GM12878 (cell line): Measurements from ENCODE around the gene RORC. TPM values are rescaled to one million over a fixed set of nuclear protein-coding genes. Genes with fewer than 3 reads are reported as not detected.

Experiments
- ATAC-seq: fragments of 200-7000 bp; cut with Tn5 transposase; 3 replicates; pipeline ENCODE4 v1.9.1; 2020; ENCODE audit warnings: mild to moderate bottlenecking, moderate library complexity
- BruUV-seq: library from RNA; stranded (reverse); fragments of 400-500 nt; replicated peaks from 2 replicates; lab custom pipeline; 2021; lab: Mats Ljungman, UMichigan
- CTCF ChIA-PET: fragments of 300-600 bp; sonication (Branson Sonifier 250); formaldehyde crosslinking; extraction: SDS; loops from one replicate; lab custom pipeline; 2021; ENCODE audit warnings: inconsistent platforms; lab: Yijun Ruan, JAX
- POLR2A ChIA-PET: fragments of 350-600 bp; formaldehyde crosslinking; extraction: SDS; loops from one replicate; lab custom pipeline; 2021; ENCODE audit warnings: inconsistent platforms; lab: Charles Lee
- RAD21 ChIA-PET: fragments of 300-600 bp; sonication (Branson Sonifier 250); formaldehyde crosslinking; loops from one replicate; lab custom pipeline; 2023; ENCODE audit warnings: antibody characterized with exemption; ENCODE audit not compliant: unreplicated experiment; lab: Charles Lee
- SMC1A ChIA-PET: fragments of 300-600 bp; sonication (Branson Sonifier 250); formaldehyde crosslinking; loops from one replicate; lab custom pipeline; 2023; ENCODE audit not compliant: unreplicated experiment, uncharacterized antibody; lab: Charles Lee
- DNase-seq: peaks from one replicate; pipeline ENCODE4 v3.0.0-alpha.2; 2011; ENCODE audit warnings: low read depth, low spot score
- FAIRE-seq: peaks from 3 replicates; lab custom pipeline; 2011; peaks lifted over from hg19 to GRCh38; lab: Jason Lieb, UNC
- H2AFZ ChIP-seq: 2 replicates; pipeline ENCODE4 v1.6.0; 2011; ENCODE audit warnings: low read depth, low read length, control low read depth; ENCODE audit not compliant: control insufficient read depth
- H3K27ac ChIP-seq: 2 replicates; pipeline ENCODE4 v1.5.1; 2011; ENCODE audit warnings: control low read depth; ENCODE audit not compliant: control insufficient read depth, insufficient read depth
- H3K27me3 ChIP-seq, 2 experiments: replicated peaks in 1 of 2; 2 replicates each; pipeline versions ENCODE4 v1.6.0 to v1.6.1; 2011; ENCODE audit warnings: low read length in 1 of 2; ENCODE audit not compliant: control insufficient read depth in 2 of 2, insufficient read depth in 2 of 2
- H3K36me3 ChIP-seq, 2 experiments: 2 replicates each; pipeline ENCODE4 v1.5.1; 2011; ENCODE audit warnings: low read length in 1 of 2; ENCODE audit not compliant: control insufficient read depth in 2 of 2, insufficient read depth in 2 of 2
- H3K4me1 ChIP-seq: 2 replicates; pipeline ENCODE4 v1.6.1; 2011; ENCODE audit warnings: mild to moderate bottlenecking, low read length, moderate library complexity, mixed read lengths; ENCODE audit not compliant: control insufficient read depth, insufficient read depth
- H3K4me2 ChIP-seq: 2 replicates; pipeline ENCODE4 v1.6.0; 2011; ENCODE audit warnings: control low read depth; ENCODE audit not compliant: control insufficient read depth, insufficient read depth
- H3K4me3 ChIP-seq: fragments of 200-600 bp; sonication (generic); 2 replicates; pipeline ENCODE4 v1.5.1; 2016
- H3K79me2 ChIP-seq: 2 replicates; pipeline ENCODE4 v1.6.0; 2011; ENCODE audit warnings: low read length; ENCODE audit not compliant: control insufficient read depth, insufficient read depth
- H3K9ac ChIP-seq: 2 replicates; pipeline ENCODE4 v1.8.0; 2011; ENCODE audit warnings: low read length, control low read depth, mixed read lengths; ENCODE audit not compliant: control insufficient read depth, insufficient read depth
- H3K9me3 ChIP-seq: replicated peaks from 3 replicates; pipeline ENCODE4 v1.5.1; 2011; ENCODE audit warnings: mild to moderate bottlenecking, low read length; ENCODE audit not compliant: control insufficient read depth, insufficient read depth
- H4K20me1 ChIP-seq: 2 replicates; pipeline ENCODE4 v1.6.0; 2011; ENCODE audit not compliant: control insufficient read depth, insufficient read depth
- ASH2L ChIP-seq: fragments of 300-600, 200-600 bp; sonication (generic); IDR thresholded peaks from 2 replicates; pipeline ENCODE4 v1.6.1; 2017; ENCODE audit warnings: low read depth, mild to moderate bottlenecking, borderline replicate concordance
- BACH1 ChIP-seq: fragments of 450-650 bp; IDR thresholded peaks from 2 replicates; pipeline ENCODE4 v1.6.1; 2017; ENCODE audit warnings: mild to moderate bottlenecking, borderline replicate concordance
- CBX3 ChIP-seq: fragments of 200-600 bp; sonication (generic); IDR thresholded peaks from 2 replicates; pipeline ENCODE4 v1.6.1; 2016; ENCODE audit warnings: low read depth, borderline replicate concordance
- EGR1 ChIP-seq, 2 experiments: IDR thresholded peaks; 1 replicate in 1 of 2; 2 replicates in 1 of 2; pipeline ENCODE4 v1.6.1; 2011 to 2012; ENCODE audit warnings: low read depth in 2 of 2, low read length in 2 of 2, borderline replicate concordance in 1 of 2, mild to moderate bottlenecking in 1 of 2, moderate library complexity in 1 of 2
- HDAC6 ChIP-seq: fragments of 200-600 bp; sonication (generic); IDR thresholded peaks from one replicate; pipeline ENCODE4 v1.8.0; 2017; ENCODE audit warnings: antibody characterized with exemption; ENCODE audit not compliant: unreplicated experiment
- IRF5 ChIP-seq: fragments of 450-650 bp; IDR thresholded peaks from 2 replicates; pipeline ENCODE4 v1.6.1; 2017; ENCODE audit warnings: borderline replicate concordance
- KLF5 ChIP-seq: fragments of 450-650 bp; IDR thresholded peaks from 2 replicates; pipeline ENCODE4 v1.6.1; 2014; ENCODE audit warnings: mild to moderate bottlenecking; ENCODE audit not compliant: partially characterized antibody
- LARP7 ChIP-seq: fragments of 450-650 bp; IDR thresholded peaks from 2 replicates; pipeline ENCODE4 v1.6.1; 2017; ENCODE audit warnings: mild to moderate bottlenecking
- NFIC ChIP-seq: IDR thresholded peaks from 2 replicates; pipeline ENCODE4 v1.6.1; 2012; ENCODE audit warnings: low read depth, mild to moderate bottlenecking, inconsistent platforms, low read length, moderate library complexity
- NFYB ChIP-seq: IDR thresholded peaks from 2 replicates; pipeline ENCODE4 v1.6.1; 2011; ENCODE audit warnings: low read depth, mild to moderate bottlenecking, low read length, improper control_type of control experiment, moderate library complexity; ENCODE audit not compliant: insufficient read depth
- PKNOX1 ChIP-seq: fragments of 450-650 bp; IDR thresholded peaks from 2 replicates; pipeline ENCODE4 v1.6.1; 2016; ENCODE audit warnings: mild to moderate bottlenecking
- RCOR1 ChIP-seq: conservative IDR thresholded peaks from 2 replicates; pipeline ENCODE4 v1.6.1; 2012; ENCODE audit warnings: low read depth, low read length, improper control_type of control experiment
- SIN3A ChIP-seq: IDR thresholded peaks from 2 replicates; pipeline ENCODE4 v1.6.1; 2012; ENCODE audit warnings: low read depth, low read length, improper control_type of control experiment
- SMARCA5 ChIP-seq: fragments of 450-650 bp; IDR thresholded peaks from 2 replicates; pipeline ENCODE4 v1.6.1; 2017; ENCODE audit warnings: mild to moderate bottlenecking
- SP1 ChIP-seq: IDR thresholded peaks from one replicate; pipeline ENCODE4 v1.6.1; 2011; ENCODE audit warnings: low read depth, low read length
- TARDBP ChIP-seq: IDR thresholded peaks from 2 replicates; pipeline ENCODE4 v1.6.1; 2016; ENCODE audit warnings: borderline replicate concordance
- TCF12 ChIP-seq: IDR thresholded peaks from 2 replicates; pipeline ENCODE4 v1.6.1; 2011; ENCODE audit warnings: low read depth, mild to moderate bottlenecking, low read length
- ZBED1 ChIP-seq: IDR thresholded peaks from 2 replicates; pipeline ENCODE4 v1.6.1; 2016; ENCODE audit warnings: borderline replicate concordance
- WGBS: methylation state at CpG from one replicate; pipeline ENCODE4 v1.1.6; 2016; ENCODE audit warnings: low lambda C conversion rate; ENCODE audit not compliant: insufficient replicate concordance, insufficient coverage; ENCODE audit errors: missing lambda C conversion rate; 5-methylcytosine and 5-hydroxymethylcytosine counted together
- in situ Hi-C: fragments of 300-500 bp; cut with MboI; formaldehyde crosslinking; loops from 9 replicates; pipeline ENCODE4 v1.14.3; 2018; ENCODE audit warnings: mixed read lengths
- intact Hi-C: fragments of 100-400 bp; cut with micrococcal nuclease; formaldehyde crosslinking; loops from one replicate; pipeline ENCODE4 v1.14.2; 2022; ENCODE audit not compliant: unreplicated experiment
- polyA plus RNA-seq, 11 experiments: library from polyadenylated mRNA; depleted of rRNA in 4 of 11; unstranded in 6 of 11; stranded (reverse) in 5 of 11; fragments of >200 nt; fragmentation: Nextera tagmentation in 4 of 11; fragmentation: Illumina TruSeq in 1 of 11; extraction: Ambion mirVana in 4 of 11; extraction: Trizol in 1 of 11; gene quantifications; 1 replicate in 1 of 11; 2 replicates in 10 of 11; pipeline versions ENCODE4 v1.2.1 to v1.2.3, GENCODE V29; 2011 to 2016; ENCODE audit warnings: inconsistent platforms in 2 of 11, missing spikeins in 2 of 11, low read depth in 1 of 11
- total RNA-seq, 4 experiments: library from RNA; depleted of rRNA in 3 of 4; stranded (reverse); fragments of >200 nt in 3 of 4; fragmentation: Illumina TruSeq in 1 of 4; extraction: Trizol in 1 of 4; gene quantifications; 2 replicates each; pipeline versions ENCODE4 v1.2.1 to v1.2.3, GENCODE V29; 2013 to 2021
- TF ChIP-seq, protein P1 (sequence below): IDR thresholded peaks from 2 replicates; pipeline ENCODE4 v1.6.1; 2012; ENCODE audit warnings: low read depth, low read length, improper control_type of control experiment

The RORC gene
- total and polyA plus RNA-seq, 10 of the 15 experiments (the other 5 are each of a cell fraction or from before 2014, with no cell fraction given) = not detected

- H3K4me1 ChIP-seq = no peaks in the 10 kb centered on the region
- H3K9ac ChIP-seq = peak within 1 kb of the TSS; percentile 92
- peaks cover 3 to 19% of the 10 kb centered on the region in 2 experiments; a peak in 3 of 4 replicates for H3K36me3 ChIP-seq
- peaks cover 12% of the 10 kb centered on the region for H3K79me2 ChIP-seq
- intact Hi-C loops (no loop called here), in situ Hi-C loops (no loop called here)
- POLR2A ChIA-PET = interaction anchor here (0.6 to 1.2 kb wide), 3 partner anchors 13 to 67 kb away, joined by 3 to 4 read pairs (median 3); no protein-coding TSS in a partner anchor
- peak; percentile 44 for FAIRE-seq
- H3K27me3 ChIP-seq = no peaks in the 10 kb centered on the region
- CTCF ChIA-PET = interaction anchor here (0.6 to 2.1 kb wide), 10 partner anchors 9 to 239 kb away, joined by 3 to 10 read pairs (median 4); partner anchors contain the start of gene TDRKH
- peak; percentile 45 for DNase-seq
- RAD21 ChIA-PET = interaction anchor here (0.7 to 1.7 kb wide), 9 partner anchors 26 to 319 kb away, joined by 3 to 5 read pairs (median 4); no protein-coding TSS in a partner anchor
- H3K9me3 ChIP-seq = no peaks in the 10 kb centered on the region
- peak; percentile 100 for ATAC-seq
- no TSS peak for BruUV-seq
- H2AFZ ChIP-seq = peak within 1 kb of the TSS; percentile 99
- 1% methylated on average over 61 of the region's 68 CpGs for WGBS
- H3K4me2 ChIP-seq = peak within 1 kb of the TSS; percentile 95
- no peaks in the 10 kb centered on the region for H4K20me1 ChIP-seq
- SMC1A ChIA-PET = interaction anchor here (0.7 to 1.7 kb wide), 6 partner anchors 13 to 81 kb away, joined by 3 to 4 read pairs (median 3); no protein-coding TSS in a partner anchor
- peak within 1 kb of the TSS; percentile 82 for H3K4me3 ChIP-seq
- H3K27ac ChIP-seq = peak within 1 kb of the TSS; percentile 84
- peak; percentile 88; the same call in 1 of the 2 replicates for TF ChIP-seq TARDBP
- TF ChIP-seq SMARCA5 = peak; percentile 39; the same call in 1 of the 2 replicates
- TF ChIP-seq TCF12 = peak; percentile 73; the same call in 1 of the 2 replicates
- peak in 1 of 2 experiments; percentile 32; a peak in 1 of 3 replicates for TF ChIP-seq EGR1 (IDR thresholded peaks at IDR 0.05; ENCODE audit: borderline replicate concordance in 1 of 2, low read depth in 2 of 2, low read length in 2 of 2)
- peak; percentile 57 for TF ChIP-seq PKNOX1
- TF ChIP-seq HDAC6 = peak; percentile 91
- no peak for TF ChIP-seq CBX3
- TF ChIP-seq LARP7 = 0 out of 2 replicates have a peak, but pooled peaks have one; percentile 21
- TF ChIP-seq, protein P1, sequence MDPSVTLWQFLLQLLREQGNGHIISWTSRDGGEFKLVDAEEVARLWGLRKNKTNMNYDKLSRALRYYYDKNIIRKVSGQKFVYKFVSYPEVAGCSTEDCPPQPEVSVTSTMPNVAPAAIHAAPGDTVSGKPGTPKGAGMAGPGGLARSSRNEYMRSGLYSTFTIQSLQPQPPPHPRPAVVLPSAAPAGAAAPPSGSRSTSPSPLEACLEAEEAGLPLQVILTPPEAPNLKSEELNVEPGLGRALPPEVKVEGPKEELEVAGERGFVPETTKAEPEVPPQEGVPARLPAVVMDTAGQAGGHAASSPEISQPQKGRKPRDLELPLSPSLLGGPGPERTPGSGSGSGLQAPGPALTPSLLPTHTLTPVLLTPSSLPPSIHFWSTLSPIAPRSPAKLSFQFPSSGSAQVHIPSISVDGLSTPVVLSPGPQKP = 0 out of 2 replicates have a peak, but pooled peaks have one; percentile 27
- peak; percentile 32; the same call in 1 of the 2 replicates for TF ChIP-seq NFIC
- TF ChIP-seq SIN3A = peak; percentile 45; the same call in 1 of the 2 replicates
- TF ChIP-seq NFYB = no peak
- 0 out of 2 replicates have a peak, but pooled peaks have one; percentile 72 for TF ChIP-seq ASH2L
- 0 out of 2 replicates have a peak, but pooled peaks have one; percentile 58 for TF ChIP-seq RCOR1
- TF ChIP-seq BACH1 = 0 out of 2 replicates have a peak, but pooled peaks have one; percentile 24
- TF ChIP-seq KLF5 = peak; percentile 68
- no peak for TF ChIP-seq ZBED1
- TF ChIP-seq IRF5 = peak; percentile 96
- peak; percentile 26 for TF ChIP-seq SP1
Observed at GRCh38 chr1:151762941-151763921, 68.4 kb downstream of the RORC start, which contains the start of gene MRPL9. Gene MRPL9, minus strand, starts transcription at chr1:151763496. Its CDS starts 17 bp downstream, at chr1:151763479.
